ENCODE results near the gene ASB18.

GRCh38 chr2:236170590-236171165 is 93.5 kb downstream of the ASB18 start:
- no peak for TF ChIP-seq CTCF (IDR thresholded peaks at IDR 0.05)
- TF ChIP-seq POLR2A (IDR thresholded peaks at IDR 0.05) = no peak

Data from Peyer's patch (tissue), 4 donors.